NT2/D1 (cell line): ENCODE measurements around the gene MFAP5.
"Not testable (repeated sequence)": the region's sequence is repeated elsewhere in the genome, so short reads cannot be mapped to it uniquely, and the experiment has no call there.

ENCODE experiments used
- SUZ12 ChIP-seq: IDR thresholded peaks from 2 replicates; pipeline ENCODE4 v1.6.1; 2011; ENCODE audit not compliant: insufficient read length, insufficient read depth; ENCODE audit errors: extremely low read depth
- YY1 ChIP-seq: IDR thresholded peaks from 2 replicates; pipeline ENCODE4 v1.6.1; 2011; ENCODE audit not compliant: insufficient read length, insufficient read depth
- ZNF274 ChIP-seq: IDR thresholded peaks from 2 replicates; pipeline ENCODE4 v1.6.1; 2011; ENCODE audit warnings: mild to moderate bottlenecking, low read depth, low read length

GRCh38 chr12:8613881-8614280, 48.7 kb downstream of the MFAP5 start:
- not testable (repeated sequence) for TF ChIP-seq SUZ12, ZNF274, YY1
